ENCODE data around the gene KRTAP1-1. TPM values are rescaled to one million over a fixed set of nuclear protein-coding genes. Genes with fewer than 3 reads are reported as not detected.
"Not testable (repeated sequence)": the region's sequence is repeated elsewhere in the genome, so short reads cannot be mapped to it uniquely, and the experiment has no call there.

The KRTAP1-1 gene
- polyA plus RNA-seq (2012; ENCODE audit: insufficient read depth, insufficient read length) = not detected

GRCh38 chr17:41040783-41041571 lies at the start of gene KRTAP1-1:
TSS of gene KRTAP1-1 (minus strand) at chr17:41041450. CDS start at chr17:41041397, 53 bp downstream.
- not testable (repeated sequence) for H3K4me3 ChIP-seq (ENCODE audit: low read length); DNase-seq (ENCODE audit: low read depth, low spot score)

GRCh38 chr17:41088760-41089352 lies 47.6 kb upstream of the KRTAP1-1 start:
- not testable (repeated sequence) for DNase-seq (ENCODE audit: low read depth, low spot score)

GRCh38 chr17:41084100-41084856 lies 43.0 kb upstream of the KRTAP1-1 start, which contains the start of gene KRTAP4-7:
TSS of gene KRTAP4-7 (plus strand) at chr17:41084150. CDS start at chr17:41084207, 57 bp downstream.
- not testable (repeated sequence) for DNase-seq (ENCODE audit: low read depth, low spot score); H3K4me3 ChIP-seq (ENCODE audit: low read length)

More at GRCh38 chr17:41088760-41089352, 47.6 kb upstream of the KRTAP1-1 start:
- not testable (repeated sequence) for H3K4me3 ChIP-seq (ENCODE audit: low read length)

- not testable (repeated sequence) for DNase-seq (ENCODE audit: low read depth, low spot score); H3K4me3 ChIP-seq (ENCODE audit: low read length)
Observed at GRCh38 chr17:41083427-41083826, 42.2 kb upstream of the KRTAP1-1 start.

- H3K4me3 ChIP-seq (ENCODE audit: low read length) = no peak overlapping the region
- DNase-seq (ENCODE audit: low read depth, low spot score) = no peak
Observed at GRCh38 chr17:41082626-41083025, 41.4 kb upstream of the KRTAP1-1 start.

GRCh38 chr17:41076788-41077187 lies 35.5 kb upstream of the KRTAP1-1 start:
- no peak for DNase-seq (ENCODE audit: low read depth, low spot score)

GRCh38 chr17:41073676-41074075 lies 32.4 kb upstream of the KRTAP1-1 start:
- DNase-seq (ENCODE audit: low read depth, low spot score) = no peak
- H3K4me3 ChIP-seq (ENCODE audit: low read length) = no peak overlapping the region

More at GRCh38 chr17:41076788-41077187, 35.5 kb upstream of the KRTAP1-1 start:
- no peak overlapping the region for H3K4me3 ChIP-seq (ENCODE audit: low read length)

- no peak for DNase-seq (ENCODE audit: low read depth, low spot score)
Observed at GRCh38 chr17:41071606-41072360, 30.5 kb upstream of the KRTAP1-1 start.

GRCh38 chr17:41069031-41069430 lies 27.8 kb upstream of the KRTAP1-1 start:
- DNase-seq (ENCODE audit: low read depth, low spot score) = no peak
- no peak overlapping the region for H3K4me3 ChIP-seq (ENCODE audit: low read length)

More at GRCh38 chr17:41071606-41072360, 30.5 kb upstream of the KRTAP1-1 start:
- H3K4me3 ChIP-seq (ENCODE audit: low read length) = no peak overlapping the region

GRCh38 chr17:41067281-41067680 lies 26.0 kb upstream of the KRTAP1-1 start:
- H3K4me3 ChIP-seq (ENCODE audit: low read length) = no peak overlapping the region
- DNase-seq (ENCODE audit: low read depth, low spot score) = no peak

GRCh38 chr17:41065829-41066624 lies 24.8 kb upstream of the KRTAP1-1 start, which contains the start of gene KRTAP2-4:
TSS of gene KRTAP2-4 (minus strand) at chr17:41065879. CDS start at chr17:41065845, 34 bp downstream.
- no peak within 1 kb of the TSS for H3K4me3 ChIP-seq (ENCODE audit: low read length)
- no peak for DNase-seq (ENCODE audit: low read depth, low spot score)

GRCh38 chr17:41065016-41065689 lies 23.9 kb upstream of the KRTAP1-1 start:
- H3K4me3 ChIP-seq (ENCODE audit: low read length); DNase-seq (ENCODE audit: low read depth, low spot score): not testable (repeated sequence)

GRCh38 chr17:41064301-41064700 lies 23.1 kb upstream of the KRTAP1-1 start:
- H3K4me3 ChIP-seq (ENCODE audit: low read length) = no peak overlapping the region
- DNase-seq (ENCODE audit: low read depth, low spot score) = no peak

GRCh38 chr17:41063449-41063848 lies 22.2 kb upstream of the KRTAP1-1 start:
- H3K4me3 ChIP-seq (ENCODE audit: low read length) = no peak overlapping the region
- no peak for DNase-seq (ENCODE audit: low read depth, low spot score)

- no peak for DNase-seq (ENCODE audit: low read depth, low spot score)
- H3K4me3 ChIP-seq (ENCODE audit: low read length) = no peak overlapping the region
Observed at GRCh38 chr17:41061964-41062363, 20.7 kb upstream of the KRTAP1-1 start.

GRCh38 chr17:41060052-41060604 lies 18.9 kb upstream of the KRTAP1-1 start, which contains the start of gene KRTAP2-3:
TSS of gene KRTAP2-3 (minus strand) at chr17:41060114. CDS start at chr17:41060050, 64 bp downstream.
- H3K4me3 ChIP-seq (ENCODE audit: low read length) = no peak within 1 kb of the TSS
- no peak for DNase-seq (ENCODE audit: low read depth, low spot score)
